Stimulated activated CD8-positive, alpha-beta memory T cell treated with anti-CD3 and anti-CD28 coated beads, Interleukin-15, amount 100 ng/mL, for 24 hours (primary cell): ENCODE data around the gene SERGEF.
"Not testable (repeated sequence)": the region's sequence is repeated elsewhere in the genome, so short reads cannot be mapped to it uniquely, and the experiment has no call there.

Source experiments
- DNase-seq: peaks from one replicate; pipeline ENCODE4 v3.0.0-alpha.2; 2020; ENCODE audit warnings: low read depth

The SERGEF gene

GRCh38 chr11:17906436-17906835 lies 106.4 kb downstream of the SERGEF start:
- DNase-seq, result no peak

- DNase-seq, result no peak
Observed at GRCh38 chr11:17905477-17905876, 107.4 kb downstream of the SERGEF start.

- DNase-seq, result no peak
Observed at GRCh38 chr11:17901481-17901880, 111.4 kb downstream of the SERGEF start.

- DNase-seq, result no peak
Observed at GRCh38 chr11:17898782-17899181, 114.1 kb downstream of the SERGEF start.

GRCh38 chr11:17898071-17898470 lies 114.8 kb downstream of the SERGEF start:
- no peak for DNase-seq

- DNase-seq, result no peak
Observed at GRCh38 chr11:17897495-17897894, 115.4 kb downstream of the SERGEF start.

- DNase-seq, result not testable (repeated sequence)
Observed at GRCh38 chr11:17896496-17897151, 116.2 kb downstream of the SERGEF start.

GRCh38 chr11:17894929-17895658 lies 117.8 kb downstream of the SERGEF start:
- DNase-seq, result no peak

GRCh38 chr11:17892409-17892808 lies 120.4 kb downstream of the SERGEF start:
- DNase-seq, result no peak

GRCh38 chr11:17890325-17890724 lies 122.5 kb downstream of the SERGEF start:
- DNase-seq, result no peak

GRCh38 chr11:17887779-17888178 lies 125.1 kb downstream of the SERGEF start:
- no peak for DNase-seq

- DNase-seq, result no peak
Observed at GRCh38 chr11:17883946-17884345, 128.9 kb downstream of the SERGEF start.

- no peak for DNase-seq
Observed at GRCh38 chr11:17883057-17883456, 129.8 kb downstream of the SERGEF start.

GRCh38 chr11:17878743-17879142 lies 134.1 kb downstream of the SERGEF start:
- no peak for DNase-seq

GRCh38 chr11:17877886-17878285 lies 135.0 kb downstream of the SERGEF start:
- no peak for DNase-seq

GRCh38 chr11:17876827-17877226 lies 136.0 kb downstream of the SERGEF start:
- no peak for DNase-seq

- DNase-seq, result no peak
Observed at GRCh38 chr11:17875891-17876290, 137.0 kb downstream of the SERGEF start.

GRCh38 chr11:17873586-17873985 lies 139.3 kb downstream of the SERGEF start:
- DNase-seq, result no peak

GRCh38 chr11:17868398-17868797 lies 144.4 kb downstream of the SERGEF start:
- DNase-seq, result not testable (repeated sequence)

- no peak for DNase-seq
Observed at GRCh38 chr11:17867341-17867740, 145.5 kb downstream of the SERGEF start.

- no peak for DNase-seq
Observed at GRCh38 chr11:17865765-17866428, 146.9 kb downstream of the SERGEF start.

- DNase-seq, result no peak
Observed at GRCh38 chr11:17864478-17864941, 148.3 kb downstream of the SERGEF start.
